Ovary (tissue), 9 donors: ENCODE measurements around the gene L2HGDH. TPM values are rescaled to one million over a fixed set of nuclear protein-coding genes. Genes with fewer than 3 reads are reported as not detected.

Source experiments
- DNase-seq, 5 donors: peaks; one replicate each; pipeline ENCODE4 v3.0.0-alpha.2; 2019 to 2020
- H3K27ac ChIP-seq, 2 donors: fragments of 200-600 bp; one replicate each; pipeline versions ENCODE4 v1.5.1 to v1.8.0; 2019 to 2022
- H3K27me3 ChIP-seq: fragments of 200-600 bp; one replicate; pipeline ENCODE4 v1.8.0; 2022
- H3K36me3 ChIP-seq: fragments of 200-600 bp; sonication (generic); one replicate; pipeline ENCODE4 v1.5.1; 2019
- H3K4me1 ChIP-seq: one replicate; pipeline ENCODE4 v1.8.1; 2013; ENCODE audit warnings: mild to moderate bottlenecking, moderate library complexity; ENCODE audit not compliant: insufficient read depth
- H3K4me3 ChIP-seq: fragments of 200-600 bp; sonication (generic); one replicate; pipeline ENCODE4 v1.5.1; 2017
- H3K9me3 ChIP-seq, 2 donors: fragments of 200-600 bp in 1 of 2; sonication (generic) in 1 of 2; one replicate each; pipeline versions ENCODE4 v1.5.1 to v1.8.1; 2013 to 2019; ENCODE audit warnings: mild to moderate bottlenecking in 1 of 2, moderate library complexity in 1 of 2
- CTCF ChIP-seq, 3 donors: fragments of 450-650 bp in 2 of 3; fragments of 200-600 bp in 1 of 3; IDR thresholded peaks; one replicate each; pipeline versions ENCODE4 v1.5.1 to v1.8.0; 2016 to 2022; ENCODE audit warnings: antibody characterized with exemption in 3 of 3, mild to moderate bottlenecking in 1 of 3
- EP300 ChIP-seq: sonication (generic); formaldehyde crosslinking; IDR thresholded peaks from one replicate; pipeline ENCODE4 v1.6.1; 2017; ENCODE audit warnings: antibody characterized with exemption
- POLR2A ChIP-seq: fragments of 450-650 bp; IDR thresholded peaks from one replicate; pipeline ENCODE4 v1.6.1; 2017; ENCODE audit warnings: antibody characterized with exemption, mild to moderate bottlenecking, moderate library complexity
- WGBS, 3 donors: extraction: QIAGEN DNeasy Blood & Tissue Kit in 1 of 3; methylation state at CpG; one replicate each; pipeline versions ENCODE4 v1.1.5 to v1.1.7; 2013 to 2017; 5-methylcytosine and 5-hydroxymethylcytosine counted together
- intact Hi-C, 4 donors: fragments of 100-400 bp; cut with DNase I; formaldehyde crosslinking; loops; one replicate each; pipeline versions ENCODE4 v1.11.0 to v1.15.1; 2022 to 2023
- polyA plus RNA-seq, 2 donors: library from polyadenylated mRNA; stranded (reverse); fragments of 200-250 nt in 1 of 2; fragments of 350-450 nt in 1 of 2; fragmentation: Illumina TruSeq in 1 of 2; extraction: RNeasy Lipid Tissue Mini Kit (QIAGEN cat#74804) in 1 of 2; gene quantifications; one replicate each; pipeline ENCODE4 v1.2.3, GENCODE V29; 2013 to 2014
- total RNA-seq, 7 donors: library from RNA; depleted of rRNA in 2 of 7; stranded (reverse); fragments of >200 nt in 2 of 7; fragmentation: NEBNext Ultra II Directional in 3 of 7; extraction: Animal tissue kit (Norgen Biotek cat#: 25700) in 3 of 7; gene quantifications; one replicate each; pipeline versions ENCODE4 v1.1.0 to v1.2.4, GENCODE V29; 2016 to 2023
- donor health status: DM: no; HTN: no; CAD: no; lungs with moderate emphysema.
- donor health status: DM: no; HTN: no; CAD: no.
- donor health status: Bipolar disorder and iron deficiency.
- donor health status: DM: yes; HTN: yes; CAD: no.
- donor health status: DM: no; HTN: no; CAD: no.
- donor health status: DM: yes; HTN: yes; CAD: no.

L2HGDH gene
- total and polyA plus RNA-seq, 9 donors: 2.3 to 5.9 (median 4.8) TPM

DNA sequence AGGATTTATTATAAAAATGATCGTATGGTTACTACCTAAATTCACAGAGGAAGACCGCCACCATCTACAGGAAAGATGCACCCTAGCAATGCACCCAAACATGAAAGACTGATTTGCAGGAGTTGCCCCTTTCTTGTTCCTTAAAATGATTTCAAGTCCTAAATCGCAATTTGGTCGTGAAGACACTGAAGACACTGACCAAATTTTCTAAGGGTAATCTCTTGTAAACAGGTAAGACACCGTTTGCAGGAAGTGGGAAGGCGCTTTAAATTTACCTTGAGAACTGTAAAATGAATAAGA lies 81.7 kb downstream of the L2HGDH start:
- TF ChIP-seq EP300 (no peak), CTCF (IDR thresholded peaks at IDR 0.05) (no peak), POLR2A (no peak)
- no peaks in the 10 kb centered on the region for H3K27me3 ChIP-seq
- H3K27ac ChIP-seq: peak overlapping the region in 1 of 2 donors; percentile 96
- H3K4me1 ChIP-seq: peaks cover 4% of the 10 kb centered on the region
- 2 to 3% (median 2%) methylated on average over 6 of the region's 6 CpGs for WGBS, 3 donors
- H3K4me3 ChIP-seq: peak overlapping the region; percentile 89
- no peak for DNase-seq
- intact Hi-C loops: no loop called here
- H3K9me3 ChIP-seq: no peaks in the 10 kb centered on the region
- H3K36me3 ChIP-seq: no peaks in the 10 kb centered on the region

GRCh38 chr14:50229681-50230080 lies 82.3 kb downstream of the L2HGDH start:
- Histone ChIP-seq H3K27ac (no peak overlapping the region), H3K9me3 (no peaks in the 10 kb centered on the region), H3K4me1 (peaks cover 4% of the 10 kb centered on the region), H3K27me3 (no peaks in the 10 kb centered on the region), H3K4me3 (peak overlapping the region; percentile 89), H3K36me3 (no peaks in the 10 kb centered on the region)
- no peak for DNase-seq
- TF ChIP-seq CTCF (IDR thresholded peaks at IDR 0.05): no peak
- no peak for TF ChIP-seq EP300
- no peak for TF ChIP-seq POLR2A
- 37 to 43% (median 43%) methylated on average over 2 of the region's 2 CpGs for WGBS, 3 donors
- intact Hi-C loops: no loop called here

- TF ChIP-seq EP300 (no peak), CTCF (IDR thresholded peaks at IDR 0.05) (no peak), POLR2A (no peak)
- H3K36me3 ChIP-seq: no peaks in the 10 kb centered on the region
- H3K27me3 ChIP-seq: no peaks in the 10 kb centered on the region
- whole genome bisulfite sequencing, 3 donors: 97 to 100% (median 99%) methylated on average over 2 of the region's 2 CpGs
- H3K9me3 ChIP-seq: no peaks in the 10 kb centered on the region
- intact Hi-C loops: no loop called here
- H3K4me1 ChIP-seq: peaks cover 4% of the 10 kb centered on the region
- no peak overlapping the region for H3K4me3 ChIP-seq
- H3K27ac ChIP-seq: no peak overlapping the region
- no peak for DNase-seq
Measured at GRCh38 chr14:50228313-50228712, 83.7 kb downstream of the L2HGDH start.

GRCh38 chr14:50225974-50226297 lies 86.1 kb downstream of the L2HGDH start:
- Histone ChIP-seq H3K27me3 (no peaks in the 10 kb centered on the region), H3K36me3 (no peaks in the 10 kb centered on the region), H3K4me1 (peaks cover 8% of the 10 kb centered on the region), H3K9me3 (no peaks in the 10 kb centered on the region), H3K27ac (no peak overlapping the region), H3K4me3 (no peak overlapping the region)
- no peak for DNase-seq
- intact Hi-C loops: no loop called here
- WGBS, 3 donors: 77 to 86% (median 77%) methylated on average over 5 of the region's 5 CpGs
- no peak for TF ChIP-seq EP300
- no peak for TF ChIP-seq CTCF (IDR thresholded peaks at IDR 0.05)
- no peak for TF ChIP-seq POLR2A
